NCI-H2107 (cell line): ENCODE data around the gene HOOK1.
"Not testable (repeated sequence)": the region's sequence is repeated elsewhere in the genome, so short reads cannot be mapped to it uniquely, and the experiment has no call there.

Experiments
- DNase-seq: peaks from one replicate; lab custom pipeline; 2025; lab: John Stamatoyannopoulos, UW

The HOOK1 gene

GRCh38 chr1:59885160-59885832 lies 70.5 kb downstream of the HOOK1 start:
- DNase-seq: peak; percentile 71

- DNase-seq: peak; percentile 43
Observed at GRCh38 chr1:59892841-59893811, 78.4 kb downstream of the HOOK1 start.

- no peak for DNase-seq
Observed at GRCh38 chr1:59897165-59897564, 82.4 kb downstream of the HOOK1 start.

- DNase-seq: no peak
Observed at GRCh38 chr1:59898927-59899326, 84.2 kb downstream of the HOOK1 start.

GRCh38 chr1:59900640-59901039 lies 85.9 kb downstream of the HOOK1 start:
- DNase-seq: no peak

GRCh38 chr1:59901770-59902388 lies 87.1 kb downstream of the HOOK1 start:
- no peak for DNase-seq

- DNase-seq: no peak
Observed at GRCh38 chr1:59903141-59903754, 88.5 kb downstream of the HOOK1 start.

- DNase-seq: no peak
Observed at GRCh38 chr1:59906931-59907330, 92.2 kb downstream of the HOOK1 start.

- DNase-seq: no peak
Observed at GRCh38 chr1:59908084-59908483, 93.3 kb downstream of the HOOK1 start.

GRCh38 chr1:59908682-59909081 lies 93.9 kb downstream of the HOOK1 start:
- no peak for DNase-seq

- DNase-seq: not testable (repeated sequence)
Observed at GRCh38 chr1:59914791-59915286, 100.1 kb downstream of the HOOK1 start.

- no peak for DNase-seq
Observed at GRCh38 chr1:59915516-59915915, 100.8 kb downstream of the HOOK1 start.

GRCh38 chr1:59917026-59917784 lies 102.5 kb downstream of the HOOK1 start:
- no peak for DNase-seq

GRCh38 chr1:59917785-59918180 lies 103.0 kb downstream of the HOOK1 start:
- no peak for DNase-seq

GRCh38 chr1:59919746-59920145 lies 105.0 kb downstream of the HOOK1 start:
- no peak for DNase-seq

- DNase-seq: not testable (repeated sequence)
Observed at GRCh38 chr1:59921258-59921899, 106.6 kb downstream of the HOOK1 start.

GRCh38 chr1:59924653-59925052 lies 109.9 kb downstream of the HOOK1 start:
- no peak for DNase-seq
